Activated T-cell treated with anti-CD3 and anti-CD28 coated beads, Interleukin-2, amount 50 U/mL, for 4 hours (primary cell): ENCODE results near the gene CAMTA1. TPM values are rescaled to one million over a fixed set of nuclear protein-coding genes. Genes with fewer than 3 reads are reported as not detected.

Experiments
- ATAC-seq, 2 donors: fragments of 200-7000 bp; cut with Tn5 transposase; one replicate each; pipeline ENCODE4 v1.10.0; 2021
- DNase-seq: peaks from one replicate; pipeline ENCODE4 v3.0.0-alpha.2; 2020
- H3K27me3 Mint-ChIP-seq: one replicate; pipeline ENCODE4 v1.8.0; 2021; ENCODE audit warnings: low read depth, mixed read lengths
- H3K36me3 Mint-ChIP-seq: one replicate; pipeline ENCODE4 v1.8.0; 2022; ENCODE audit warnings: mixed read lengths; ENCODE audit not compliant: insufficient read depth
- H3K4me1 Mint-ChIP-seq: one replicate; pipeline ENCODE4 v1.8.0; 2021; ENCODE audit warnings: low read depth, mixed read lengths
- H3K4me3 Mint-ChIP-seq: one replicate; pipeline ENCODE4 v1.8.0; 2021; ENCODE audit warnings: mild to moderate bottlenecking, moderate library complexity, mixed read lengths
- H3K9me3 Mint-ChIP-seq: one replicate; pipeline ENCODE4 v1.8.0; 2021; ENCODE audit warnings: mixed read lengths
- total RNA-seq, 3 donors: library from RNA; stranded (reverse); gene quantifications; one replicate each; pipeline ENCODE4 v1.2.1, GENCODE V29; 2021

The CAMTA1 gene
- total RNA-seq, 3 donors from 2014 or later = 47.5 to 50.3 (median 47.7) TPM

GRCh38 chr1:7672864-7673263, 887.6 kb downstream of the CAMTA1 start:
- ATAC-seq (no peak), DNase-seq (no peak)
- Mint-ChIP-seq H3K4me1 (peaks cover 3% of the 10 kb centered on the region), H3K4me3 (no peak overlapping the region), H3K27me3 (peaks cover 7% of the 10 kb centered on the region), H3K36me3 (no peaks in the 10 kb centered on the region), H3K9me3 (no peaks in the 10 kb centered on the region)

- Mint-ChIP-seq H3K9me3 (no peaks in the 10 kb centered on the region), H3K4me3 (no peak overlapping the region), H3K27me3 (peaks cover 10% of the 10 kb centered on the region), H3K36me3 (no peaks in the 10 kb centered on the region), H3K4me1 (peaks cover 3% of the 10 kb centered on the region)
- no peak for DNase-seq
- no peak for ATAC-seq
Observed at GRCh38 chr1:7674972-7675371, 889.7 kb downstream of the CAMTA1 start.

DNA sequence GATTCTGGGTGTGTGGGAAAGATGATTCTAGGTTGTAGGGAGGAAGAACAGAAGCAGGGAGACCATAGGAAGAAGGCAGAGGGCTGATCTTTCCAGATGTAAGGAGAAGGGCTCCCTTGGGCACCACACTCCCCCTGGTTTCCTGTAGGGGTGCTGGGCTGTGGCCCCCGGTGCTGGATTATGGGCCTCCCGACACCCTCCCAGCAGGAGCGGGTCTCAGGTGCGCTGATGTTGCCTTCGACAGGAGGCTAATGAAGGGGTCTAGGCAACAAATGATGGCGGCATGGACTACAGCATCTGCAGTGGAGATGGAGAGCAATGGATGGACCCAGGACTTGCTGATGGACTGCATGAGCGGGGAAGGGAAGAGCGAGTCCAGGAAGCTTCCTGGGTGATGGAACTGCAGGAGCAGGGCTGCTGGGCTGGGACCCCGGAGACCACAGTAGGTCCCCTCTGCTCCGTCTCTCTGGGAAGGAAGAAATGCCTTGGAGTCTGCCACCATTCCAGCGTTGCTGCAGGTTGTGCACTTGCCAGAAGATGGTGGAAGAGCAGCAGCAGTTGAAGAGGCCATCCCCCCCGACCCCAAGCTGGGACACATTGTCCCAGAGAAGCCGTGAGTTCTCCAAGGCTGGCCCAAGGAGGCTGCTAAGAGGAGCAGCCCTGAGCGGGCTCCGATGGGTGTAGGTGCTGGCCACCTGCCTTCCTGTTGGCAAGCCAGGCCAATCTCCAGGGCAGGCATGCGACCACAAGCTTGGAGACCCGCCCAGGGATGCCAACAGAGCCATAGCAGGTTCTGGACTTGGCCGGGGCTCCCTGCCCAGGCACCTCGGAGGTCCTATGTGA, 890.4 kb downstream of the CAMTA1 start:
- no peaks in the 10 kb centered on the region for H3K9me3 Mint-ChIP-seq
- ATAC-seq = no peak
- H3K4me1 Mint-ChIP-seq = peaks cover 3% of the 10 kb centered on the region
- H3K27me3 Mint-ChIP-seq = peaks cover 6% of the 10 kb centered on the region
- H3K36me3 Mint-ChIP-seq = no peaks in the 10 kb centered on the region
- no peak overlapping the region for H3K4me3 Mint-ChIP-seq
- no peak for DNase-seq

- peaks cover 3% of the 10 kb centered on the region for H3K4me1 Mint-ChIP-seq
- H3K4me3 Mint-ChIP-seq = no peak overlapping the region
- H3K36me3 Mint-ChIP-seq = no peaks in the 10 kb centered on the region
- H3K9me3 Mint-ChIP-seq = no peaks in the 10 kb centered on the region
- H3K27me3 Mint-ChIP-seq = peaks cover 6% of the 10 kb centered on the region
- no peak for DNase-seq
- no peak for ATAC-seq
Observed at GRCh38 chr1:7676274-7676945, 891.2 kb downstream of the CAMTA1 start.

DNA sequence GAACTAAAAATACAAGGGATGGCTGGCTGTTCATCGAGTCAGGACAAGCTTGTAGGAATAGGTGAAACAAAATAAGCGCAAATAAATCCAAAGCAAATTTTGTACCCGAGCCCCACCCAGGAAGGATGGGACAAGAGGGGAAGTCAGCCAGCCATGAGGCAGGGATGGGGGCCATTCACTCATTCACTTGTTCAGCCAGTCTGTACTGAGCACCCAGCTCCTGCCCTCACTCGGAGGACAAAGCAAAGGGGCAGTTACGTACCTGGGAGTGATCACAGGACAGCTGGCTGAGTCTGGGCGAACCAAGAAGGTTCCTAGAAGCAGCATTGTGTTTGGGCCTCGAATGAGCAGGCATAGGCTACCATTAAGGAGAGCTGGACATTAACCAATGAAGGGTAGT, 891.9 kb downstream of the CAMTA1 start:
- no peaks in the 10 kb centered on the region for H3K36me3 Mint-ChIP-seq
- H3K4me3 Mint-ChIP-seq = peak overlapping the region; percentile 13
- ATAC-seq = no peak
- H3K4me1 Mint-ChIP-seq = peaks cover 1% of the 10 kb centered on the region
- H3K27me3 Mint-ChIP-seq = peaks cover 3% of the 10 kb centered on the region
- no peak for DNase-seq
- H3K9me3 Mint-ChIP-seq = no peaks in the 10 kb centered on the region

DNA sequence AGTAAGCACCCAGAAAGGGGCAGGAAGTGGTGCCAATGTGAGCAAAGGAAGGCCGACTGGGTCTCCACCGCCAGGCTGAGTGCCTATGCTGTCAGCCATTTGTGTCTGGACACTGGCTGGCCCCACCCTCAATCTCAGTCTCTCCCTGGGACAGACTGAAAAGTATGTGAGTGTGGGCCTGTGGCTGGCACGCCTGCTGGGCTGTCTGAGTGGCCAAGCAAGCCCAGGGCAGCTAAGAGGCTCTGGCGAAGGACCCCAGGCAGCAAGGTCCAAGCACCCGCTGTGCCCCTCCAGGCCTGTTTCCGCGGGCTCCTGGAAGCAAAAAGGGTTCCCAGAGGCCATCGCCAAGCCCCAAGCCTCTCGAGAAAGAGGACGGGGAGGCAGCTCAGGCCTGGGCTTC, 892.6 kb downstream of the CAMTA1 start:
- Mint-ChIP-seq H3K27me3 (peaks cover 3% of the 10 kb centered on the region), H3K9me3 (no peaks in the 10 kb centered on the region), H3K36me3 (no peaks in the 10 kb centered on the region), H3K4me1 (no peaks in the 10 kb centered on the region), H3K4me3 (no peak overlapping the region)
- DNase-seq (no peak), ATAC-seq (no peak)

DNA sequence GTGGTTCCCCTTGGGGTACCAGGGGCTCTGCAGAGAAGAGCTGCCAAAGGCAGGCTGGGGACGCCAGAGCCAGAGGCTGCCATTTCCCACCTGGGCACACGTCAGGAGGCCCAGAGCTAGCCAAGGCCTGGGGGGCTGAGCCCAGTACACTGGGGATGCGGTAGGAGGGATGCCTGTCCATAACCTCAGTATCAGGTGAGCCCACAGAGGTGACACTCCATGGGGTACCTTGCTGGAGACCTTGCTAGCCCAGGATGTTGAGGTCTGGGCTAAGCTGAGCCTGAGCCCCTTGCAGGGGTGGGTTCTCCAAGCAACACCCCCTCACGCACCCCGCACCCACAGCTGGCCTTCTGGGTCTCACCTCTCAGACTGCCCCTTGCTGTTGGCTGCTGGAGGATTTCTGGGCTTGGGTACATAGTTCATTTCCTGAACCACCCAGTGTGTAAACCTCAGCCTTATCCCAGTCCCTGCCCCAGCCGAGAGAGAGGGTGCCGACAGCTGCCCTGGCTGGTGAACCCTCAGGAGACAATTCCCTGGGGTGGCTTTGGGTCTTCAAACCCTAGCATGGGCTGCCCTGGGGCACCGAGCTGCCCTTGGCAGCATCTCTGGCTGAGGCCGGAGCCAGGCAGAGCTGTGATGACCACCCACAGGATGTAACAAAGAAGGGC, 893.4 kb downstream of the CAMTA1 start:
- DNase-seq = no peak
- Mint-ChIP-seq H3K4me1 (no peaks in the 10 kb centered on the region), H3K27me3 (peaks cover 3% of the 10 kb centered on the region), H3K9me3 (no peaks in the 10 kb centered on the region), H3K36me3 (no peaks in the 10 kb centered on the region), H3K4me3 (peak overlapping the region; percentile 48)
- no peak for ATAC-seq

GRCh38 chr1:7679159-7679872, 894.1 kb downstream of the CAMTA1 start:
- no peaks in the 10 kb centered on the region for H3K9me3 Mint-ChIP-seq
- peak overlapping the region; percentile 75 for H3K4me3 Mint-ChIP-seq
- no peaks in the 10 kb centered on the region for H3K36me3 Mint-ChIP-seq
- H3K27me3 Mint-ChIP-seq = peaks cover 3% of the 10 kb centered on the region
- DNase-seq (no peak), ATAC-seq (no peak)
- no peaks in the 10 kb centered on the region for H3K4me1 Mint-ChIP-seq

DNA sequence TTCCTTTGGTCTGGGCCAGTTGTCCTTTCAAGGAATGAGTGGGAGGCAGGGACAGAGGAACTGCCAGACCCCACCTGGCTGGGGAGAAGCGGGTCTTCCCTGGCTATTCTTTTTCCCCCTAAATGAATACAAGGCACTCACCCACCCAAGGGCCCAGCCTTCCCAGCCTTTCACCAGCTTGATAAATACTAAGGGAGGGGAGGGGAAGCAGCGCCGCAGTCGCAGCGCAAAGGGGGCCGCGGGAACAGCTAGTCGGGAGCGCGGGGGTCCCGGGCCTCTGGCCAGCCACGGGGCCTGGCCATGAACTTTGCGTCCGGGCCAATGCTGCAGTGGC, 894.6 kb downstream of the CAMTA1 start:
- Mint-ChIP-seq H3K4me3 (peak overlapping the region; percentile 75), H3K36me3 (no peaks in the 10 kb centered on the region), H3K27me3 (peaks cover 3% of the 10 kb centered on the region), H3K4me1 (no peaks in the 10 kb centered on the region), H3K9me3 (no peaks in the 10 kb centered on the region)
- ATAC-seq = no peak
- DNase-seq = no peak

- H3K36me3 Mint-ChIP-seq = no peaks in the 10 kb centered on the region
- H3K27me3 Mint-ChIP-seq = peaks cover 3% of the 10 kb centered on the region
- DNase-seq = peak; percentile 41
- H3K9me3 Mint-ChIP-seq = no peaks in the 10 kb centered on the region
- no peaks in the 10 kb centered on the region for H3K4me1 Mint-ChIP-seq
- ATAC-seq = peak; percentile 71 to 80
- H3K4me3 Mint-ChIP-seq = peak overlapping the region; percentile 77
Observed at GRCh38 chr1:7680207-7680954, 895.1 kb downstream of the CAMTA1 start.

DNA sequence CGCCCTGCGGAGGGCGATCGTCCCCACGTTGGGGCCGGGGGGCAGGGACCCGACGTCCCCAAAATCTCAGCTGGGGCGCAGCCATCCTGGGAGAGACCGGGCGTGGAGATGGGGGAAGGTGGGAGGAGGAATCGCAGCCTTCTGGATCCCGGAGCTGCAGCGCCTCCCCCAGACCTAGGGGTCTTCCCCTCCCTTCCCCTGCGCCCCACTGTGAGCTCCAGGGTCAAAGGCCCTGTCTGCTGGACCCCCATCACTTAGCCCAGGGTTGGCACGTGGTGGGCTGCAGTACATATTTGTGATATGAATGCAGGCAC, 895.7 kb downstream of the CAMTA1 start:
- Mint-ChIP-seq H3K4me1 (no peaks in the 10 kb centered on the region), H3K9me3 (no peaks in the 10 kb centered on the region), H3K36me3 (no peaks in the 10 kb centered on the region), H3K4me3 (peak overlapping the region; percentile 77), H3K27me3 (peaks cover 3% of the 10 kb centered on the region)
- ATAC-seq (no peak), DNase-seq (no peak)

GRCh38 chr1:7681401-7681800, 896.1 kb downstream of the CAMTA1 start:
- Mint-ChIP-seq H3K9me3 (no peaks in the 10 kb centered on the region), H3K4me1 (no peaks in the 10 kb centered on the region), H3K27me3 (peaks cover 3% of the 10 kb centered on the region), H3K4me3 (peak overlapping the region; percentile 19), H3K36me3 (no peaks in the 10 kb centered on the region)
- no peak for ATAC-seq
- no peak for DNase-seq

GRCh38 chr1:7683521-7683920, 898.3 kb downstream of the CAMTA1 start:
- Mint-ChIP-seq H3K9me3 (no peaks in the 10 kb centered on the region), H3K36me3 (no peaks in the 10 kb centered on the region), H3K4me3 (no peak overlapping the region), H3K4me1 (no peaks in the 10 kb centered on the region), H3K27me3 (peaks cover 7% of the 10 kb centered on the region)
- DNase-seq = no peak
- no peak for ATAC-seq

GRCh38 chr1:7684132-7684531, 898.9 kb downstream of the CAMTA1 start:
- ATAC-seq = no peak
- H3K9me3 Mint-ChIP-seq = no peaks in the 10 kb centered on the region
- no peak for DNase-seq
- no peaks in the 10 kb centered on the region for H3K36me3 Mint-ChIP-seq
- H3K4me1 Mint-ChIP-seq = no peaks in the 10 kb centered on the region
- H3K4me3 Mint-ChIP-seq = no peak overlapping the region
- H3K27me3 Mint-ChIP-seq = peaks cover 5% of the 10 kb centered on the region
